NB4 (cell line): ENCODE results near the gene FRAS1.
"Not testable (repeated sequence)": the region's sequence is repeated elsewhere in the genome, so short reads cannot be mapped to it uniquely, and the experiment has no call there.

Source experiments
- DNase-seq: peaks from one replicate; pipeline ENCODE4 v3.0.0; 2010; ENCODE audit warnings: low read depth
- H3K4me3 ChIP-seq: one replicate; pipeline ENCODE4 v1.5.1; 2011; ENCODE audit warnings: mild to moderate bottlenecking, low read depth, low read length, moderate library complexity
- CTCF ChIP-seq: IDR thresholded peaks from one replicate; pipeline ENCODE4 v1.5.1; 2012; ENCODE audit warnings: low read depth, low read length
- MAX ChIP-seq: IDR thresholded peaks from 2 replicates; pipeline ENCODE4 v1.6.1; 2011; ENCODE audit warnings: low read depth, low read length
- MYC ChIP-seq: IDR thresholded peaks from 2 replicates; pipeline ENCODE4 v1.6.1; 2011; ENCODE audit warnings: low read depth, low read length
- POLR2A ChIP-seq: IDR thresholded peaks from 2 replicates; pipeline ENCODE4 v1.6.1; 2011; ENCODE audit warnings: mild to moderate bottlenecking; ENCODE audit not compliant: insufficient read length; ENCODE audit errors: extremely low read depth

FRAS1 gene

GRCh38 chr4:78057135-78057599 is at the start of gene FRAS1:
TSS of gene FRAS1 (plus strand) at chr4:78057323. CDS start at chr4:78058010, 687 bp downstream.
- H3K4me3 ChIP-seq, result no peak within 1 kb of the TSS
- DNase-seq, result no peak
- TF ChIP-seq MAX, result no peak
- no peak for TF ChIP-seq POLR2A
- no peak for TF ChIP-seq CTCF
- TF ChIP-seq MYC, result no peak

GRCh38 chr4:78011003-78011402 is 46.1 kb upstream of the FRAS1 start:
- H3K4me3 ChIP-seq, DNase-seq: not testable (repeated sequence)

GRCh38 chr4:78014889-78015886 is 41.9 kb upstream of the FRAS1 start:
- H3K4me3 ChIP-seq, result no peak overlapping the region
- DNase-seq, result no peak
- TF ChIP-seq MAX (no peak), POLR2A (no peak), MYC (no peak), CTCF (no peak)

- H3K4me3 ChIP-seq, result no peak overlapping the region
- TF ChIP-seq MYC (no peak), CTCF (no peak), POLR2A (no peak), MAX (no peak)
- no peak for DNase-seq
Observed at GRCh38 chr4:78018271-78019049, 38.7 kb upstream of the FRAS1 start.

GRCh38 chr4:78019414-78019813 is 37.7 kb upstream of the FRAS1 start:
- H3K4me3 ChIP-seq, result no peak overlapping the region
- TF ChIP-seq MAX (no peak), MYC (no peak), POLR2A (no peak), CTCF (no peak)
- no peak for DNase-seq

GRCh38 chr4:78020677-78021076 is 36.4 kb upstream of the FRAS1 start:
- TF ChIP-seq POLR2A, result no peak
- TF ChIP-seq MAX, result no peak
- TF ChIP-seq CTCF, result no peak
- no peak for TF ChIP-seq MYC
- no peak overlapping the region for H3K4me3 ChIP-seq
- DNase-seq, result no peak
